GM23338 (cell line): ENCODE data around the gene OSBPL5. TPM values are rescaled to one million over a fixed set of nuclear protein-coding genes. Genes with fewer than 3 reads are reported as not detected.

Source experiments
- ATAC-seq: fragments of 200-7000 bp; cut with Tn5 transposase; 3 replicates; pipeline ENCODE4 v1.9.1; 2020
- DNase-seq: peaks from one replicate; pipeline ENCODE4 v3.0.0-alpha.2; 2015; ENCODE audit warnings: low spot score
- H2AFZ ChIP-seq: fragments of 200-600 bp; sonication (generic); 2 replicates; pipeline ENCODE4 v1.8.0; 2016; ENCODE audit warnings: antibody characterized with exemption, mild to moderate bottlenecking, moderate library complexity
- H3F3A ChIP-seq: fragments of 200-600 bp; sonication (generic); replicated peaks from 2 replicates; pipeline ENCODE4 v1.8.0; 2017; ENCODE audit warnings: antibody characterized with exemption, mixed run types, low read depth
- H3K27ac ChIP-seq: fragments of 200-600 bp; sonication (generic); 2 replicates; pipeline ENCODE4 v1.6.1; 2016; ENCODE audit warnings: low read depth
- H3K27me3 ChIP-seq: fragments of 200-600 bp; sonication (generic); 2 replicates; pipeline ENCODE4 v1.8.0; 2016; ENCODE audit warnings: mild to moderate bottlenecking, mixed run types, moderate library complexity; ENCODE audit not compliant: insufficient read depth
- H3K36me3 ChIP-seq: fragments of 200-600 bp; sonication (generic); 2 replicates; pipeline ENCODE4 v1.8.0; 2016; ENCODE audit warnings: mild to moderate bottlenecking; ENCODE audit not compliant: insufficient read depth
- H3K4me1 ChIP-seq: fragments of 200-600 bp; sonication (generic); 2 replicates; pipeline ENCODE4 v1.8.0; 2016; ENCODE audit warnings: mild to moderate bottlenecking, moderate library complexity; ENCODE audit not compliant: insufficient read depth
- H3K4me2 ChIP-seq: fragments of 200-600 bp; sonication (generic); 2 replicates; pipeline ENCODE4 v1.7.1; 2017; ENCODE audit warnings: mixed run types
- H3K4me3 ChIP-seq: fragments of 200-600 bp; sonication (generic); 2 replicates; pipeline ENCODE4 v1.6.1; 2016; ENCODE audit warnings: mixed run types
- H3K79me2 ChIP-seq: fragments of 200-600 bp; sonication (generic); replicated peaks from 2 replicates; pipeline ENCODE4 v1.8.0; 2017; ENCODE audit warnings: mild to moderate bottlenecking; ENCODE audit not compliant: insufficient read depth
- H3K9me2 ChIP-seq: fragments of 200-600 bp; sonication (generic); 2 replicates; pipeline ENCODE4 v1.8.0; 2017; ENCODE audit not compliant: insufficient read depth
- H4K20me1 ChIP-seq: fragments of 200-600 bp; sonication (generic); replicated peaks from 2 replicates; pipeline ENCODE4 v1.8.0; 2017; ENCODE audit warnings: mild to moderate bottlenecking; ENCODE audit not compliant: insufficient read depth
- H3K27ac Mint-ChIP-seq: 2 replicates; pipeline ENCODE4 v1.8.0; 2020; ENCODE audit warnings: inconsistent platforms, mild to moderate bottlenecking, moderate library complexity, mixed read lengths
- H3K27me3 Mint-ChIP-seq: 3 replicates; pipeline ENCODE4 v1.8.0; 2022; ENCODE audit warnings: low read depth, mild to moderate bottlenecking, moderate library complexity, mixed read lengths, inconsistent platforms; ENCODE audit not compliant: insufficient read depth, poor library complexity
- H3K36me3 Mint-ChIP-seq: 3 replicates; pipeline ENCODE4 v1.8.0; 2021; ENCODE audit warnings: low read depth, mild to moderate bottlenecking, inconsistent platforms, moderate library complexity, mixed read lengths
- H3K4me1 Mint-ChIP-seq: 3 replicates; pipeline ENCODE4 v1.8.0; 2020; ENCODE audit warnings: mild to moderate bottlenecking, inconsistent platforms, mixed read lengths
- H3K4me3 Mint-ChIP-seq: 3 replicates; pipeline ENCODE4 v1.8.0; 2021; ENCODE audit warnings: moderate library complexity, mild to moderate bottlenecking, inconsistent platforms, mixed read lengths
- H3K9me3 Mint-ChIP-seq: 3 replicates; pipeline ENCODE4 v1.8.0; 2020; ENCODE audit warnings: moderate library complexity, mild to moderate bottlenecking, inconsistent platforms, mixed read lengths
- CREB1 ChIP-seq: fragments of 250-450 bp; sonication (Bioruptor Pico); IDR thresholded peaks from 2 replicates; pipeline ENCODE4 v1.5.0; 2020; ENCODE audit warnings: low read depth, mild to moderate bottlenecking, moderate library complexity
- CTCF ChIP-seq, 2 experiments: fragments of 200-600 bp in 1 of 2; sonication (generic) in 1 of 2; conservative IDR thresholded peaks; 2 replicates each; pipeline versions ENCODE4 v1.5.1 to v1.6.1; 2016 to 2017; ENCODE audit warnings: antibody characterized with exemption in 2 of 2, low read depth in 2 of 2, mild to moderate bottlenecking in 2 of 2, moderate library complexity in 1 of 2
- ETS1 ChIP-seq: IDR thresholded peaks from 2 replicates; pipeline ENCODE4 v1.6.1; 2016; ENCODE audit warnings: antibody characterized with exemption
- EZH2 ChIP-seq: fragments of 200-600 bp; sonication (generic); IDR thresholded peaks from one replicate; pipeline ENCODE4 v1.8.0; 2017; ENCODE audit warnings: antibody characterized with exemption, mild to moderate bottlenecking, low read depth; ENCODE audit not compliant: unreplicated experiment
- EZH2phosphoT487 ChIP-seq: fragments of 200-600 bp; sonication (generic); IDR thresholded peaks from one replicate; pipeline ENCODE4 v1.8.1; 2018; ENCODE audit warnings: antibody characterized with exemption; ENCODE audit not compliant: unreplicated experiment
- JUNB ChIP-seq: IDR thresholded peaks from one replicate; pipeline ENCODE4 v1.6.1; 2016; ENCODE audit warnings: antibody characterized with exemption; ENCODE audit not compliant: unreplicated experiment
- NANOG ChIP-seq: IDR thresholded peaks from 2 replicates; pipeline ENCODE4 v1.6.1; 2016; ENCODE audit warnings: antibody characterized with exemption, borderline replicate concordance
- POLR2AphosphoS5 ChIP-seq: IDR thresholded peaks from 2 replicates; pipeline ENCODE4 v1.6.1; 2016; ENCODE audit warnings: antibody characterized with exemption, low read depth
- REST ChIP-seq: IDR thresholded peaks from one replicate; pipeline ENCODE4 v1.6.1; 2018; ENCODE audit warnings: antibody characterized with exemption; ENCODE audit not compliant: unreplicated experiment
- STAT1 ChIP-seq: IDR thresholded peaks from one replicate; pipeline ENCODE4 v1.6.1; 2016; ENCODE audit warnings: antibody characterized with exemption; ENCODE audit not compliant: unreplicated experiment
- ZNF114 ChIP-seq: fragments of 250-450 bp; sonication (Bioruptor Pico); IDR thresholded peaks from 2 replicates; pipeline ENCODE4 v1.5.0; 2020; ENCODE audit warnings: mild to moderate bottlenecking, moderate library complexity
- ZNF331 ChIP-seq: fragments of 250-450 bp; sonication (Bioruptor Pico); IDR thresholded peaks from 2 replicates; pipeline ENCODE4 v1.5.0; 2020; ENCODE audit warnings: low read depth, mild to moderate bottlenecking, moderate library complexity
- ZNF462 ChIP-seq: fragments of 250-450 bp; sonication (Bioruptor Pico); IDR thresholded peaks from 2 replicates; pipeline ENCODE4 v1.5.0; 2020; ENCODE audit warnings: mild to moderate bottlenecking, moderate library complexity
- polyA plus RNA-seq: library from polyadenylated mRNA; unstranded; fragments of >200 nt; fragmentation: Nextera tagmentation; extraction: Ambion mirVana; gene quantifications from 2 replicates; pipeline ENCODE4 v1.2.1, GENCODE V29; 2016
- total RNA-seq: library from RNA; depleted of rRNA; stranded (reverse); fragments of >200 nt; shearing (Covaris generic); gene quantifications from 2 replicates; pipeline ENCODE4 v1.2.3, GENCODE V29; 2014

Gene OSBPL5
- total and polyA plus RNA-seq, 2 experiments from 2014 or later = 2.7 to 12.0 TPM

GRCh38 chr11:3093281-3094191 is 71.6 kb downstream of the OSBPL5 start:
- no peak overlapping the region for H3K4me2 ChIP-seq
- no peaks in the 10 kb centered on the region for H3K9me2 ChIP-seq
- no peak overlapping the region for H3K4me3 Mint-ChIP-seq
- peaks cover 3% of the 10 kb centered on the region; the same call in 1 of the 2 replicates for H3K4me1 ChIP-seq
- peaks cover 8% of the 10 kb centered on the region for H3K27me3 Mint-ChIP-seq
- ATAC-seq (peak; percentile 35), DNase-seq (peak; percentile 67)
- no peak overlapping the region for H3K27ac Mint-ChIP-seq
- H4K20me1 ChIP-seq = no peaks in the 10 kb centered on the region
- no peak overlapping the region for H3K27ac ChIP-seq
- H3K36me3 ChIP-seq = no peaks in the 10 kb centered on the region
- H3K27me3 ChIP-seq = no peaks in the 10 kb centered on the region
- peaks cover 17% of the 10 kb centered on the region; the same call in 2 of the 3 replicates for H3K4me1 Mint-ChIP-seq
- H3K36me3 Mint-ChIP-seq = peaks cover 4% of the 10 kb centered on the region; the same call in 1 of the 3 replicates
- H3K9me3 Mint-ChIP-seq = peaks cover 8% of the 10 kb centered on the region
- no peak overlapping the region for H2AFZ ChIP-seq
- H3K79me2 ChIP-seq = no peaks in the 10 kb centered on the region
- no peaks in the 10 kb centered on the region for H3F3A ChIP-seq
- TF ChIP-seq STAT1 (no peak), NANOG (no peak), ZNF331 (CRISPR knock-in tag) (no peak), EZH2phosphoT487 (no peak), ZNF114 (no peak), CREB1 (CRISPR knock-in tag) (no peak), JUNB (no peak), EZH2 (no peak), CTCF (conservative IDR thresholded peaks at IDR 0.05; ENCODE audit: low read depth in 2 of 2) (no peak), REST (no peak), ZNF462 (CRISPR knock-in tag) (no peak), POLR2AphosphoS5 (no peak), ETS1 (no peak)
- H3K4me3 ChIP-seq = no peak overlapping the region
